GM12891 (cell line): ENCODE measurements around the gene CAMK1D.
A peak's percentile ranks its signal among the peaks of the same experiment; 100 is the strongest.

Experiments used
- DNase-seq: peaks from one replicate; pipeline ENCODE4 v3.0.0; 2011; ENCODE audit warnings: low spot score; ENCODE audit not compliant: insufficient read length
- FAIRE-seq: peaks from 2 replicates; lab custom pipeline; 2011; peaks lifted over from hg19 to GRCh38; lab: Jason Lieb, UNC
- PAX5 ChIP-seq: IDR thresholded peaks from 2 replicates; pipeline ENCODE4 v1.6.1; 2011; ENCODE audit warnings: low read length, moderate library complexity, mild to moderate bottlenecking; ENCODE audit not compliant: insufficient read depth, severe bottlenecking
- POLR2A ChIP-seq: IDR thresholded peaks from 2 replicates; pipeline ENCODE4 v1.6.1; 2011; ENCODE audit warnings: low read depth, low read length, control low read depth
- POLR2AphosphoS5 ChIP-seq: IDR thresholded peaks from 2 replicates; pipeline ENCODE4 v1.6.1; 2011; ENCODE audit warnings: low read depth, low read length, control low read depth
- POU2F2 ChIP-seq: IDR thresholded peaks from 2 replicates; pipeline ENCODE4 v1.6.1; 2011; ENCODE audit warnings: low read depth, mild to moderate bottlenecking, control low read depth, low read length, moderate library complexity
- SPI1 ChIP-seq: IDR thresholded peaks from 2 replicates; pipeline ENCODE4 v1.6.1; 2011; ENCODE audit warnings: low read depth, low read length, control low read depth
- TAF1 ChIP-seq: IDR thresholded peaks from 2 replicates; pipeline ENCODE4 v1.6.1; 2011; ENCODE audit warnings: low read depth, low read length, control low read depth

The CAMK1D gene

GRCh38 chr10:12397941-12398340, 48.6 kb downstream of the CAMK1D start:
- DNase-seq (no peak), FAIRE-seq (no peak)
- no peak for TF ChIP-seq POLR2AphosphoS5
- TF ChIP-seq PAX5: no peak
- no peak for TF ChIP-seq POLR2A
- no peak for TF ChIP-seq TAF1
- no peak for TF ChIP-seq SPI1
- TF ChIP-seq POU2F2: no peak

DNA sequence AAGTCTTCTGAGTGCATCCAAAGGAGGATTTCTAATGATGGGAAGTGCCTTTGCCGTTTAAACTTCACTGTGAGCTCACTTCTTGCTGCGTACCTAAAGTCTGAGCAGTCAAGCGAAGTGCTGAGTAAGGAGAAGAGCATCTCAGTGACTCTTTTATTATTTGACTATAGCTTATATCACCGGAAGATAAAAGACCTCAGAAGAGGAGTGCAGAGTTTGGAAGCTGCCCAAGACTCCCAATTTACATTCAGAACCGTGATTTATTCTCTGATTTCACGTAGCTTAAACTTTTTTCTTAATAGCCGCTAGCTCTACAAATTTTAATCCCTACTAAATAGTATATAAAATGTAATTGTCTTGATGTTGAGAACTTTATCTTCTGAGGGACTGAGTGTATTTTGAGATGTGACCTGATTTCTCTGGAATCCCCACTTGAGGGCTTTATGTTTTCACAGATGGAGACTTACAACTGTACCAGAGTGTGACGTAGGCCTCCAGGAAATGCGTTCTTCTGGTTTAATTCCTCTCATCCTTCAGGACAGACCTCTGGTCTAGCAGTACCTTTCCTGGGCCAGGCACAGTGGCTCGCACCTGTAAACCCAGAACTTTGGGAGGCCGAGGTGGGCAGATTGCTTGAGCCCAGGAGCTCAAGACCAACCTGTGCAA, 51.1 kb downstream of the CAMK1D start:
- FAIRE-seq: no peak

GRCh38 chr10:12401466-12401865, 52.1 kb downstream of the CAMK1D start:
- DNase-seq (no peak), FAIRE-seq (no peak)
- TF ChIP-seq POU2F2: no peak
- TF ChIP-seq POLR2AphosphoS5: no peak
- TF ChIP-seq TAF1: no peak
- TF ChIP-seq POLR2A: no peak
- no peak for TF ChIP-seq SPI1
- TF ChIP-seq PAX5: no peak

More for the DNA sequence above, 51.1 kb downstream of the CAMK1D start:
- DNase-seq: no peak
- TF ChIP-seq POLR2AphosphoS5 (no peak), TAF1 (no peak), SPI1 (no peak), POU2F2 (no peak), PAX5 (no peak), POLR2A (no peak)

DNA sequence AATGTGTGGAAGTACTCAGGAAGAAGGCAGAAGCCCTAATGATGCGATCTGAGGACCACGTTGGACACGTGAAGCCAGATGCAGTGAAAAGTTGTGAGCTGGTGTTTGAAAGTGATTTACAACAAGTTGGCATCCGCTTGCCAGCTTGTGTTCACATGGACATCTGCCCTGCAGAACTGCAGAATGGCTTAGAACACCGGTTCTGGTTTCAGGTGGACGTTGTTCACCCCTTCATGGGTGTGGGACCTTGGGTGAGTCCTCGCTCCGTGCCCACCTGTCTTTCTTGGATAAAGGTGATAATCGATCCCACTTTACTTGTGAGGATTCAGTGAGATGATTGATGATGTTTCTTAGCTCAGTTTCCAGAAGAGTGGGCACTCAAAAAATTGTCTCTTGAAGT, 53.8 kb downstream of the CAMK1D start:
- FAIRE-seq: no peak
- TF ChIP-seq SPI1 (no peak), POLR2A (no peak), PAX5 (no peak), TAF1 (no peak), POU2F2 (no peak), POLR2AphosphoS5 (no peak)
- no peak for DNase-seq

GRCh38 chr10:12405342-12406320, 56.3 kb downstream of the CAMK1D start:
- peak; percentile 9 for FAIRE-seq
- no peak for DNase-seq

GRCh38 chr10:12406764-12407400, 57.5 kb downstream of the CAMK1D start:
- FAIRE-seq (no peak), DNase-seq (no peak)
- TF ChIP-seq POLR2AphosphoS5: no peak
- no peak for TF ChIP-seq POLR2A
- no peak for TF ChIP-seq POU2F2
- no peak for TF ChIP-seq PAX5
- TF ChIP-seq TAF1: no peak
- TF ChIP-seq SPI1: no peak

More at GRCh38 chr10:12405342-12406320, 56.3 kb downstream of the CAMK1D start:
- no peak for TF ChIP-seq POLR2AphosphoS5
- TF ChIP-seq POLR2A: no peak

DNA sequence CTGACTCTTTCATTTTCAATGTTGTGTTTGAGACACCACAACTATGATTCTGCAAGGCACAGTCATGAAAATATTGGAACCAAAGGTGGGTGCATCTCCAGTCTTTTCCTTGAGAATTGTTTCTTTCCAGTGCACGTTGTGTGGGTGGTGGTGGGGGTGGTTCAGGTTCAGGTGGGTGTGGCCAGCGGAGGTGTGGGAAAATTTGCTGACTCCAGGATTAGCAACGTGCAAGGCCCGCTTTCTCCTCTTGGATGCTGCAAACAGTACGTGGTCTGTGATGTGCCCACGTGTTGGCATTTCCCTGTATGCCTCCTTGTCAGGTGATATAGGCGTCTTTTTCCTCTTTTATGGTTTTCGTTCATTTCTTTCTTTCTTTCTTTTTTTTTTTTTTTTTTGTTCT, 59.1 kb downstream of the CAMK1D start:
- DNase-seq (no peak), FAIRE-seq (no peak)
- TF ChIP-seq PAX5: no peak
- TF ChIP-seq POLR2A: no peak
- TF ChIP-seq POLR2AphosphoS5: no peak
- TF ChIP-seq SPI1: no peak
- TF ChIP-seq POU2F2: no peak
- no peak for TF ChIP-seq TAF1

DNA sequence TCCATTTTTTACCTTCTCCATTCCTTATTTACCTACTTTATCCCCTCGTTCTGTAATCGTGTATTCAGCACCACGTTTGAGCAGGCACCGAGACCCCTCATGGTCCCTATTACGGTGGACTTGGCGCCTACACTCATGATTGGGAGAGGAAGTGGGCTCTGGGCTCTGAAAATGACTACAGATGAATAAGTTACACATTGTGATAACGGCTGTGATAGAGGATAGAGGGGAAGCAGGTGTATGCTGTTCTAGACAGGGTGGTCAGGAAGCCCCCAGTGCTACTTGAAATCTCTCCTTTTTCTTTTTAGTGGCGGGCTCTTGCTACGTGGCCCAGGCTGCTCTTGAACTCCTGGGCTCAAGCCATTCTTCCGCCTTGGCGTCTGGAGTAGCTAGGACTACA, 59.8 kb downstream of the CAMK1D start:
- FAIRE-seq: no peak
- TF ChIP-seq TAF1 (no peak), POU2F2 (no peak), POLR2A (no peak), SPI1 (no peak), POLR2AphosphoS5 (no peak), PAX5 (no peak)

GRCh38 chr10:12409613-12410012, 60.3 kb downstream of the CAMK1D start:
- TF ChIP-seq POLR2A: no peak
- TF ChIP-seq POU2F2: no peak
- no peak for TF ChIP-seq POLR2AphosphoS5
- no peak for TF ChIP-seq SPI1
- no peak for TF ChIP-seq PAX5
- DNase-seq: no peak
- no peak for FAIRE-seq

More for the DNA sequence above, 59.8 kb downstream of the CAMK1D start:
- DNase-seq: no peak
